Mesenchymal stem cell (in vitro differentiated cells and primary cell): ENCODE measurements around the gene NAGLU.
"Not testable (repeated sequence)": the region's sequence is repeated elsewhere in the genome, so short reads cannot be mapped to it uniquely, and the experiment has no call there.

Source experiments
- DNase-seq: peaks from one replicate; pipeline ENCODE4 v3.0.0-alpha.2; 2013
- H2AFZ ChIP-seq: one replicate; pipeline ENCODE4 v1.6.1; 2013; ENCODE audit warnings: low read depth, mild to moderate bottlenecking, control low read depth, inconsistent platforms, low read length, moderate library complexity
- H2AK5ac ChIP-seq: 2 replicates; pipeline ENCODE4 v1.6.1; 2013; ENCODE audit warnings: low read length, moderate library complexity, mild to moderate bottlenecking, inconsistent platforms; ENCODE audit not compliant: severe bottlenecking
- H2BK120ac ChIP-seq: one replicate; pipeline ENCODE4 v1.6.1; 2013; ENCODE audit warnings: low read depth, mild to moderate bottlenecking, inconsistent platforms, low read length, moderate library complexity
- H2BK12ac ChIP-seq, 2 experiments: one replicate each; pipeline ENCODE4 v1.6.1; 2013; ENCODE audit warnings: inconsistent platforms in 2 of 2, low read length in 2 of 2, mild to moderate bottlenecking in 2 of 2, moderate library complexity in 2 of 2, control low read depth in 1 of 2
- H2BK15ac ChIP-seq: one replicate; pipeline ENCODE4 v1.6.1; 2013; ENCODE audit warnings: mild to moderate bottlenecking, low read depth, inconsistent platforms; ENCODE audit not compliant: poor library complexity, severe bottlenecking
- H2BK5ac ChIP-seq: 2 replicates; pipeline ENCODE4 v1.6.1; 2013; ENCODE audit warnings: low read depth, mild to moderate bottlenecking, low read length, control low read depth, inconsistent platforms; ENCODE audit not compliant: poor library complexity, severe bottlenecking
- H3K14ac ChIP-seq, 2 experiments: one replicate each; pipeline ENCODE4 v1.6.1; 2013; ENCODE audit warnings: inconsistent platforms in 2 of 2, low read length in 2 of 2, control low read depth in 1 of 2, mild to moderate bottlenecking in 1 of 2, moderate library complexity in 1 of 2
- H3K18ac ChIP-seq, 2 experiments: one replicate each; pipeline ENCODE4 v1.6.1; 2013; ENCODE audit warnings: inconsistent platforms in 2 of 2, low read length in 2 of 2, control low read depth in 1 of 2, low read depth in 1 of 2, mild to moderate bottlenecking in 1 of 2
- H3K23ac ChIP-seq, 2 experiments: one replicate each; pipeline ENCODE4 v1.6.1; 2013; ENCODE audit warnings: inconsistent platforms in 2 of 2, low read length in 2 of 2, mild to moderate bottlenecking in 2 of 2, moderate library complexity in 2 of 2, control low read depth in 1 of 2
- H3K27ac ChIP-seq: 2 replicates; pipeline ENCODE4 v1.5.1; 2013; ENCODE audit warnings: mild to moderate bottlenecking, moderate library complexity, low read length, control low read depth, inconsistent platforms; ENCODE audit not compliant: poor library complexity, severe bottlenecking
- H3K27me3 ChIP-seq, 2 experiments: 2 replicates each; pipeline versions ENCODE4 v1.6.1 to v1.7.0; 2013; ENCODE audit warnings: low read length in 2 of 2, mild to moderate bottlenecking in 2 of 2, moderate library complexity in 2 of 2, control low read depth in 1 of 2, inconsistent platforms in 1 of 2; ENCODE audit not compliant: control insufficient read depth in 1 of 2, insufficient read depth in 1 of 2
- H3K36me3 ChIP-seq, 2 experiments: 2 replicates each; pipeline versions ENCODE4 v1.6.1 to v1.7.0; 2013; ENCODE audit warnings: low read length in 2 of 2, control low read depth in 1 of 2, inconsistent platforms in 1 of 2, low read depth in 1 of 2, mild to moderate bottlenecking in 1 of 2; ENCODE audit not compliant: insufficient read depth in 2 of 2, control insufficient read depth in 1 of 2
- H3K4ac ChIP-seq, 2 experiments: one replicate each; pipeline ENCODE4 v1.6.1; 2013; ENCODE audit warnings: inconsistent platforms in 2 of 2, low read length in 2 of 2, mild to moderate bottlenecking in 2 of 2, moderate library complexity in 2 of 2, control low read depth in 1 of 2, low read depth in 1 of 2
- H3K4me1 ChIP-seq: 2 replicates; pipeline ENCODE4 v1.6.1; 2013; ENCODE audit warnings: low read depth, low read length, control low read depth; ENCODE audit not compliant: control insufficient read depth, insufficient read depth
- H3K4me2 ChIP-seq: 2 replicates; pipeline ENCODE4 v1.6.1; 2013; ENCODE audit warnings: low read length, mild to moderate bottlenecking, inconsistent platforms; ENCODE audit not compliant: poor library complexity, severe bottlenecking
- H3K4me3 ChIP-seq, 2 experiments: 2 replicates each; pipeline versions ENCODE4 v1.5.1 to v1.7.0; 2013; ENCODE audit warnings: low read length in 2 of 2, mild to moderate bottlenecking in 2 of 2, control low read depth in 1 of 2, low read depth in 1 of 2; ENCODE audit not compliant: insufficient read depth in 1 of 2
- H3K79me1 ChIP-seq: replicated peaks from 2 replicates; pipeline ENCODE4 v1.6.1; 2013; ENCODE audit warnings: mild to moderate bottlenecking, control low read depth, low read length, inconsistent platforms; ENCODE audit not compliant: poor library complexity, severe bottlenecking
- H3K9ac ChIP-seq: 2 replicates; pipeline ENCODE4 v1.7.0; 2013; ENCODE audit warnings: mild to moderate bottlenecking, low read length, moderate library complexity
- H3K9me3 ChIP-seq: 2 replicates; pipeline ENCODE4 v1.7.0; 2013; ENCODE audit warnings: mild to moderate bottlenecking, low read length; ENCODE audit not compliant: control insufficient read depth
- H4K8ac ChIP-seq: one replicate; pipeline ENCODE4 v1.6.1; 2013; ENCODE audit warnings: inconsistent platforms, mild to moderate bottlenecking, low read length, moderate library complexity
- H4K91ac ChIP-seq: one replicate; pipeline ENCODE4 v1.6.1; 2013; ENCODE audit warnings: mild to moderate bottlenecking, low read length, inconsistent platforms
- WGBS: methylation state at CpG from one replicate; pipeline ENCODE4 v1.1.7; 2013; ENCODE audit warnings: mixed read lengths; 5-methylcytosine and 5-hydroxymethylcytosine counted together

NAGLU gene

DNA sequence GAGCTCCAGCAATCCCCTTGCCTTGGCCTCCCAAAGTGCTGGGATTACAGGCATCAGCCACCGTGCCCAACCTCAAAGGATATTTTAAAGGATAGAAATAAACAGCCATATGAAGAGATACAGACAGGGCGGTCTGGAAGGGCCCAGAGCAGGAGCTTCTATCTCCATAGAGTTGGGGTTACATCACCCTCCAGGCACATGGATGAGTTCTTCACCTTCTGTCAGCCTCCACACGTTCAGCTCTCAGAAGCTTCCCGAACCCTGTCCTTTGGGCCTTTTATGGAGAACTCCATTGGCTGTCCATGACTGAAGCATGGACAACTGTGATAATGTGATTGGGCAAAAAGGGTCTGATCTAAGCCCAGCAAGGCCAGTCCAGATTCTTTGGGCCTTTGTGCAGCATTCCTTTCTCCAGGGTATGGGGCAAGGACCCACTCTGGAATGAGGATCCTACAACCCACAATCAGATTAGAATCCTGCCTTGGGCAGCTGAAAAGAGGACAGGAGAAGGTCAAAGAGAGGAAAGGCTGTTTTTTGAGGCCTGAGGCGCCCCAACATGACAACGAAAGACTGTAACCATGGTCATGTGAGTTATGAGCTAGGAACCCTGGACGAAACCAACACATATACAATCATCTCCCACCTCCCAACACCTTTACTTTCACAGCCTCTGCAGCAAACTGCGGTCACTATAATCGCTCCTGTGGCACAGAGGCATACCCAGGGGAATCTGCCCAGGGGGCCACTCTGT lies 9.9 kb downstream of the NAGLU start:
- H3K4ac ChIP-seq, H3K18ac ChIP-seq, H3K9ac ChIP-seq, H3K9me3 ChIP-seq, DNase-seq, H4K8ac ChIP-seq, H2AFZ ChIP-seq, H2BK5ac ChIP-seq, H2AK5ac ChIP-seq, H2BK12ac ChIP-seq, H3K4me3 ChIP-seq, H3K23ac ChIP-seq, H3K27me3 ChIP-seq, H3K4me2 ChIP-seq, H3K14ac ChIP-seq, H2BK15ac ChIP-seq, H3K27ac ChIP-seq, H2BK120ac ChIP-seq: not testable (repeated sequence)
- H3K79me1 ChIP-seq: peaks cover 17% of the 10 kb centered on the region
- H4K91ac ChIP-seq: peak overlapping the region; percentile 20
- peaks cover 12% of the 10 kb centered on the region for H3K4me1 ChIP-seq
- peaks cover 40 to 45% of the 10 kb centered on the region in 2 experiments for H3K36me3 ChIP-seq
- 93% methylated on average over 4 of the region's 9 CpGs for WGBS

- Histone ChIP-seq H2AFZ (no peak overlapping the region), H4K91ac (no peak overlapping the region), H4K8ac (no peak overlapping the region), H3K18ac (no peak overlapping the region), H3K4me3 (no peak overlapping the region), H3K9me3 (no peaks in the 10 kb centered on the region), H3K27ac (no peak overlapping the region), H2BK120ac (no peak overlapping the region), H2BK15ac (no peak overlapping the region), H3K4me2 (no peak overlapping the region), H2BK5ac (no peak overlapping the region), H3K36me3 (peaks cover 31 to 37% of the 10 kb centered on the region in 2 experiments), H2BK12ac (no peak overlapping the region), H3K27me3 (peaks cover 0 to 5% of the 10 kb centered on the region in 2 experiments), H3K4me1 (peaks cover 12% of the 10 kb centered on the region), H3K4ac (no peak overlapping the region), H3K14ac (no peak overlapping the region), H3K9ac (no peak overlapping the region), H2AK5ac (no peak overlapping the region), H3K23ac (no peak overlapping the region), H3K79me1 (peaks cover 19% of the 10 kb centered on the region)
- DNase-seq: no peak
- 94% methylated on average over 23 of the region's 23 CpGs for WGBS
These were observed 11.0 kb downstream of the NAGLU start for GRCh38 chr17:42547001-42547461.

DNA sequence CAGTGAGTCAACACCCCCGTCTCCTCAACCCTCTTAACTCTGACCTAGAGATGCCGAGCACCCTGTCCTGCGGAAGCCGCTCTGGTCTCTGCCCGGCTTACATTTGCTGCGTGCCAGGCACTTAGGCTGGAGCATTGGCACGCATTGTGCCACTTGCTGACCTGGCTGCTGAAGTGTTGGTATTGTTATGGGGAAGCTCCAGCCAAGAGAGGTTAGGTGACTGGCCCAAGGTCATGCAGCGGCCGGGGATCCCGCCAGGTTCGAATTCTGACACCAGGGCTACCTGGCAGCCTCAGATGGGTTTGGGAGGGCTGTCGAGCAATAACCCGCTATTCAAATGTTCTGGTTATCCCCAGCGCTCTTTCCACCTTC lies 11.6 kb downstream of the NAGLU start:
- Histone ChIP-seq H3K27me3 (peaks cover 0 to 5% of the 10 kb centered on the region in 2 experiments), H2BK12ac (no peak overlapping the region), H3K4me2 (peak overlapping the region; percentile 57), H3K23ac (no peak overlapping the region), H3K27ac (no peak overlapping the region), H2AK5ac (no peak overlapping the region), H2AFZ (no peak overlapping the region), H3K18ac (no peak overlapping the region), H2BK15ac (no peak overlapping the region), H3K36me3 (peaks cover 28 to 35% of the 10 kb centered on the region in 2 experiments), H3K14ac (no peak overlapping the region), H2BK120ac (peak overlapping the region; percentile 34), H3K4ac (peak overlapping the region in 1 of 2 experiments; percentile 66), H4K91ac (no peak overlapping the region), H3K4me1 (peaks cover 12% of the 10 kb centered on the region), H4K8ac (peak overlapping the region; percentile 27), H3K79me1 (peaks cover 20% of the 10 kb centered on the region), H3K4me3 (peak overlapping the region in 1 of 2 experiments; percentile 40), H2BK5ac (no peak overlapping the region), H3K9ac (no peak overlapping the region), H3K9me3 (no peaks in the 10 kb centered on the region)
- no peak for DNase-seq
- 92% methylated on average over 14 of the region's 14 CpGs for WGBS

DNA sequence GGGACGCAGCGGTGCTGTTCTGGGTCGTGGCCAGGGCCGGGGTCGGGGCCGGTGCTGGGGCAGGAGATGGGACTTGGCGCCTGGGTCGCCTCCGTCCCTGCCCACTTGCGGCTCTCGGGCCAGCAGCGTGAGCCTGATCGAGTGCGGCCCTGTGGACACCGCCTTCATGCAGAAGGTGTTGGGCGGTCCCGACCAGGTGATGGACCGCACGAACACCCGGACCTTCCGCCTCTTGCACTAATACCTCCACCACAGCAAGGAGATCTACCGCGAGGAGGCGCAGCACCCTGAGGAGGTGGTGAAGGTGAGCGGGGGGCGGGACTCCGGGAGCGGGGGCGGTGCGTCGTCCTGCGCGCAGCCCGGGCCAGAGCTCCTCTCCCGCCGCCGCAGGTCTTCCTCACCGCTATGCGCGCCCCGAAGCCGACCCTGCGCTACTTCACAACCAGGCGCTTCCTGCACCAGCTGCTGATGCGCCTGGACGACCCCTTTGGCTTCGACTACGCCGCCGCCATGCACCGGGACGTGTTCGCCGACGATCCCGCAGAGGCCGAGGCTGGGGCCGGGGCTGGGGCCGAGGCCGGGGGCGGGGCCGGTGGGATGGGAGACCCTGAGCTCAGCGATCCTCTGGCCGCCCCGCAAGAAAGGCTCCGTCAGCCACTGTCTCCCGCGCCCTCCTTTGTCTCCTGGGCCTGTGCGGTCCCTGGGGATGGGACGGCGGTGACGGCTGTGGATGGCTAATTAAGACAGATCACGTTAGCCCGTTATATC lies 12.2 kb downstream of the NAGLU start:
- H3K9me3 ChIP-seq: no peaks in the 10 kb centered on the region
- H3K27ac ChIP-seq: no peak overlapping the region
- H2BK12ac ChIP-seq: peak overlapping the region in 1 of 2 experiments; percentile 25
- H2AFZ ChIP-seq: peak overlapping the region; percentile 6
- H3K4me1 ChIP-seq: peaks cover 15% of the 10 kb centered on the region
- DNase-seq: peak; percentile 53
- peak overlapping the region in 1 of 2 experiments; percentile 79 for H3K14ac ChIP-seq
- H3K18ac ChIP-seq: peak overlapping the region; percentile 66 to 88
- H3K23ac ChIP-seq: peak overlapping the region in 1 of 2 experiments; percentile 77
- peak overlapping the region; percentile 40 for H4K8ac ChIP-seq
- peak overlapping the region in 1 of 2 experiments; percentile 66 for H3K4ac ChIP-seq
- H2BK5ac ChIP-seq: no peak overlapping the region
- WGBS: 11% methylated on average over 56 of the region's 74 CpGs
- peak overlapping the region; percentile 34 for H2BK120ac ChIP-seq
- peaks cover 16% of the 10 kb centered on the region for H3K79me1 ChIP-seq
- H3K4me2 ChIP-seq: peak overlapping the region; percentile 57
- peaks cover 22 to 34% of the 10 kb centered on the region in 2 experiments for H3K36me3 ChIP-seq
- peaks cover 0 to 5% of the 10 kb centered on the region in 2 experiments for H3K27me3 ChIP-seq
- no peak overlapping the region for H2BK15ac ChIP-seq
- H4K91ac ChIP-seq: peak overlapping the region; percentile 61
- no peak overlapping the region for H3K9ac ChIP-seq
- H3K4me3 ChIP-seq: peak overlapping the region in 1 of 2 experiments; percentile 40
- H2AK5ac ChIP-seq: no peak overlapping the region
